Measurements from ENCODE around the gene EIF3D. TPM values are rescaled to one million over a fixed set of nuclear protein-coding genes. Genes with fewer than 3 reads are reported as not detected.

The EIF3D gene
- total and polyA plus RNA-seq, 2 of the 4 experiments (the other 2 are of a cell fraction) = 339 to 746 TPM

- H3K9me1 ChIP-seq (ENCODE audit: insufficient read depth, low read length) = peaks cover 16% of the 10 kb centered on the region; the same call in 1 of the 2 replicates
- no peak overlapping the region for H3K9ac ChIP-seq (ENCODE audit: low read depth, low read length)
- intact Hi-C loops (cut with micrococcal nuclease) (no loop called here), dilution Hi-C loops (cut with HindIII; ENCODE audit: low sequenced_read_pairs, unreplicated experiment) (no loop called here), in situ Hi-C loops (cut with MboI; ENCODE audit: low sequenced_read_pairs) (loop anchor here (10.0 kb wide), 1 partner anchor 231 kb away; the partner anchor contains the start of gene IFT27)
- H3K4ac ChIP-seq (ENCODE audit: low read depth, low read length) = no peak overlapping the region
- H3K14ac ChIP-seq (replicated peaks; ENCODE audit: low read depth, low read length) = no peak overlapping the region
- peak overlapping the region; percentile 11; the same call in 1 of the 3 replicates for H2BK15ac ChIP-seq (ENCODE audit: low read depth, low read length)
- no peak overlapping the region for H4K91ac ChIP-seq (ENCODE audit: insufficient read depth, low read depth, low read length)
- H4K5ac ChIP-seq (ENCODE audit: low read depth, low read length) = no peak overlapping the region
- no peak overlapping the region for H2AK9ac ChIP-seq (replicated peaks; ENCODE audit: low read depth, low read length, poor library complexity)
- H3K23ac ChIP-seq (ENCODE audit: low read depth, low read length) = no peak overlapping the region
- no peaks in the 10 kb centered on the region for H3K79me1 ChIP-seq (ENCODE audit: low read depth in 1 of 2, low read length in 2 of 2)
- H4K20me1 ChIP-seq (ENCODE audit: insufficient read depth, low read length) = peaks cover 4% of the 10 kb centered on the region; the same call in 1 of the 2 replicates
- no TSS peak for BruUV-seq (replicated peaks)
- H3K4me1 ChIP-seq (ENCODE audit: control insufficient read depth, insufficient read depth, low read length) = peaks cover 13% of the 10 kb centered on the region; the same call in 1 of the 2 replicates
- no peak for ATAC-seq (ENCODE audit: low read depth)
- H4K8ac ChIP-seq (ENCODE audit: low read depth in 2 of 2, low read length in 2 of 2) = no peak overlapping the region
- 95% methylated on average over 4 of the region's 11 CpGs; no CpG with 5 or more reads in 1 of the 2 experiments for WGBS, 2 experiments (ENCODE audit: extremely low coverage in 2 of 2, insufficient read length in 1 of 2)
- H2BK20ac ChIP-seq (ENCODE audit: low read depth, low read length) = 0 out of 2 replicates have a peak overlapping the region, but pooled peaks have one; percentile 37
- H3K27me3 ChIP-seq (ENCODE audit: control insufficient read depth, insufficient read depth, low read length) = no peaks in the 10 kb centered on the region
- H2BK120ac ChIP-seq (ENCODE audit: low read depth, low read length) = peak overlapping the region; percentile 54; the same call in 1 of the 2 replicates
- ChIA-PET CTCF (interaction anchor here (1.0 to 1.2 kb wide), 2 partner anchors 231 to 312 kb away, joined by 3 to 5 read pairs; no protein-coding TSS in a partner anchor), POLR2A (ENCODE audit: unreplicated experiment) (interaction anchor here (0.7 kb wide), 1 partner anchor 308 kb away, joined by 3 read pairs; no protein-coding TSS in a partner anchor)
- no peak overlapping the region for H2BK5ac ChIP-seq (ENCODE audit: low read depth, low read length, poor library complexity, severe bottlenecking)
- H3K4me2 ChIP-seq (ENCODE audit: low read depth, low read length) = no peak overlapping the region
- H3K18ac ChIP-seq (ENCODE audit: low read depth, low read length) = no peak overlapping the region
- no peak overlapping the region for H3K56ac ChIP-seq (ENCODE audit: extremely low read depth, insufficient read depth, low read length)
- no peaks in the 10 kb centered on the region for H3K36me3 ChIP-seq (ENCODE audit: control insufficient read depth, insufficient read depth, low read length)
- DNase-seq = peak; percentile 74
- 0 out of 2 replicates have a peak overlapping the region, but pooled peaks have one; percentile 30 for H2AK5ac ChIP-seq (ENCODE audit: low read depth, low read length)
- no peak for TF ChIP-seq ELK1 (IDR thresholded peaks at IDR 0.05; ENCODE audit: borderline replicate concordance, low read depth, low read length)
- TF ChIP-seq NFE2L2 (IDR thresholded peaks at IDR 0.05; ENCODE audit: low read depth, low read length) = no peak
- TF ChIP-seq CEBPB (IDR thresholded peaks at IDR 0.05; ENCODE audit: low read depth, low read length) = peak; percentile 26; the same call in 1 of the 2 replicates
- no peak for TF ChIP-seq FOS (IDR thresholded peaks at IDR 0.05; ENCODE audit: low read depth, low read length)
- no peaks in the 10 kb centered on the region for H3K9me3 ChIP-seq (ENCODE audit: control insufficient read depth, insufficient read depth, low read length)
- no peak overlapping the region for H3K4me3 ChIP-seq (ENCODE audit: insufficient read depth, low read depth, low read length)
- no peak overlapping the region for H3K27ac ChIP-seq (ENCODE audit: insufficient read depth, low read length)
- H2AFZ ChIP-seq (replicated peaks; ENCODE audit: low read length, poor library complexity) = no peak overlapping the region
Observed at GRCh38 chr22:36544107-36544620, 15.2 kb upstream of the EIF3D start.

Data from IMR-90 (cell line).